KMS-11 (cell line): ENCODE measurements around the gene AMDHD2.
"Not testable (repeated sequence)": the region's sequence is repeated elsewhere in the genome, so short reads cannot be mapped to it uniquely, and the experiment has no call there.

Experiments used
- H2AFZ ChIP-seq: fragments of 200-600 bp; sonication (generic); 2 replicates; pipeline ENCODE4 v1.6.1; 2016; ENCODE audit warnings: antibody characterized with exemption, mixed run types, low read depth
- H3K27ac ChIP-seq: fragments of 200-600 bp; sonication (generic); 2 replicates; pipeline ENCODE4 v1.6.1; 2016; ENCODE audit warnings: mild to moderate bottlenecking, mixed run types
- H3K27me3 ChIP-seq: fragments of 200-600 bp; sonication (generic); 2 replicates; pipeline ENCODE4 v1.6.1; 2017; ENCODE audit warnings: mild to moderate bottlenecking, low read depth, mixed run types, moderate library complexity; ENCODE audit not compliant: insufficient read depth
- H3K36me3 ChIP-seq: fragments of 200-600 bp; sonication (generic); 2 replicates; pipeline ENCODE4 v1.6.1; 2017; ENCODE audit warnings: mild to moderate bottlenecking, mixed run types; ENCODE audit not compliant: insufficient read depth
- H3K4me1 ChIP-seq: fragments of 200-600 bp; sonication (generic); 2 replicates; pipeline ENCODE4 v1.6.1; 2016; ENCODE audit warnings: mild to moderate bottlenecking, low read depth, mixed run types; ENCODE audit not compliant: poor library complexity, severe bottlenecking
- H3K4me2 ChIP-seq: fragments of 200-600 bp; sonication (generic); 2 replicates; pipeline ENCODE4 v1.7.0; 2016; ENCODE audit warnings: mild to moderate bottlenecking, mixed run types
- H3K4me3 ChIP-seq: fragments of 200-600 bp; sonication (generic); IDR thresholded peaks from 2 replicates; pipeline ENCODE4 v1.6.1; 2017; ENCODE audit warnings: low read depth, low read length, mixed read lengths; ENCODE audit not compliant: insufficient read depth
- H3K79me2 ChIP-seq: fragments of 200-600 bp; sonication (generic); 2 replicates; pipeline ENCODE4 v1.6.1; 2016; ENCODE audit warnings: low read depth, mixed run types; ENCODE audit not compliant: insufficient read depth
- H3K9ac ChIP-seq: fragments of 200-600 bp; sonication (generic); 2 replicates; pipeline ENCODE4 v1.6.1; 2016; ENCODE audit warnings: mild to moderate bottlenecking, mixed run types
- H4K20me1 ChIP-seq: fragments of 200-600 bp; sonication (generic); 2 replicates; pipeline ENCODE4 v1.6.1; 2016; ENCODE audit warnings: mild to moderate bottlenecking, mixed run types; ENCODE audit not compliant: insufficient read depth

The AMDHD2 gene

GRCh38 chr16:2572704-2573103, 52.5 kb downstream of the AMDHD2 start:
- H3K27me3 ChIP-seq, H4K20me1 ChIP-seq, H3K36me3 ChIP-seq, H3K4me3 ChIP-seq, H3K9ac ChIP-seq, H3K27ac ChIP-seq, H3K4me1 ChIP-seq, H3K79me2 ChIP-seq, H2AFZ ChIP-seq, H3K4me2 ChIP-seq: not testable (repeated sequence)

- not testable (repeated sequence) for H3K27ac ChIP-seq, H3K27me3 ChIP-seq, H4K20me1 ChIP-seq, H3K4me2 ChIP-seq, H3K4me1 ChIP-seq, H2AFZ ChIP-seq, H3K4me3 ChIP-seq, H3K36me3 ChIP-seq, H3K9ac ChIP-seq, H3K79me2 ChIP-seq
Measured at GRCh38 chr16:2575839-2576238, 55.7 kb downstream of the AMDHD2 start.

- H3K27ac ChIP-seq, H3K4me1 ChIP-seq, H3K4me2 ChIP-seq, H3K27me3 ChIP-seq, H2AFZ ChIP-seq, H3K9ac ChIP-seq, H3K4me3 ChIP-seq, H4K20me1 ChIP-seq, H3K36me3 ChIP-seq, H3K79me2 ChIP-seq: not testable (repeated sequence)
Measured at GRCh38 chr16:2577044-2577443, 56.9 kb downstream of the AMDHD2 start.

GRCh38 chr16:2578905-2579304, 58.7 kb downstream of the AMDHD2 start:
- H3K9ac ChIP-seq, H3K27ac ChIP-seq, H3K36me3 ChIP-seq, H2AFZ ChIP-seq, H3K4me1 ChIP-seq, H3K4me3 ChIP-seq, H3K27me3 ChIP-seq, H4K20me1 ChIP-seq, H3K79me2 ChIP-seq, H3K4me2 ChIP-seq: not testable (repeated sequence)

- not testable (repeated sequence) for H3K4me3 ChIP-seq, H3K79me2 ChIP-seq
Measured at GRCh38 chr16:2580143-2580542, 60.0 kb downstream of the AMDHD2 start.

GRCh38 chr16:2580818-2581217, 60.6 kb downstream of the AMDHD2 start:
- H3K79me2 ChIP-seq, H3K4me2 ChIP-seq, H2AFZ ChIP-seq, H3K36me3 ChIP-seq, H3K27me3 ChIP-seq, H4K20me1 ChIP-seq, H3K4me3 ChIP-seq, H3K27ac ChIP-seq, H3K4me1 ChIP-seq, H3K9ac ChIP-seq: not testable (repeated sequence)

More at GRCh38 chr16:2580143-2580542, 60.0 kb downstream of the AMDHD2 start:
- H3K36me3 ChIP-seq, H3K27ac ChIP-seq, H3K27me3 ChIP-seq, H2AFZ ChIP-seq, H4K20me1 ChIP-seq, H3K9ac ChIP-seq, H3K4me1 ChIP-seq, H3K4me2 ChIP-seq: not testable (repeated sequence)
